Retinal pigment epithelial cell (primary cell): ENCODE results near the gene VCAN.

Experiments
- DNase-seq: peaks from one replicate; pipeline ENCODE4 v3.0.0-alpha.2; 2010; ENCODE audit warnings: low read depth
- H3K4me3 ChIP-seq: 2 replicates; pipeline ENCODE4 v1.5.1; 2011; ENCODE audit warnings: mild to moderate bottlenecking, low read length, control low read depth, moderate library complexity
- CTCF ChIP-seq: conservative IDR thresholded peaks from 2 replicates; pipeline ENCODE4 v1.5.1; 2011; ENCODE audit warnings: low read depth, low read length, control low read depth, inconsistent platforms

VCAN gene

GRCh38 chr5:83471405-83472212 is at the start of gene VCAN:
VCAN (plus strand) TSS chr5:83471744; CDS start chr5:83483519, 11,775 bp downstream.
- H3K4me3 ChIP-seq: peak within 1 kb of the TSS; percentile 76
- DNase-seq: peak; percentile 26
- TF ChIP-seq CTCF: no peak

GRCh38 chr5:83422284-83422683 is 49.3 kb upstream of the VCAN start:
- no peak for DNase-seq
- no peak for TF ChIP-seq CTCF
- H3K4me3 ChIP-seq: no peak overlapping the region

- DNase-seq: no peak
- TF ChIP-seq CTCF: no peak
- no peak overlapping the region for H3K4me3 ChIP-seq
Measured at GRCh38 chr5:83426855-83427254, 44.7 kb upstream of the VCAN start.

- no peak for TF ChIP-seq CTCF
- H3K4me3 ChIP-seq: no peak overlapping the region
- DNase-seq: no peak
Measured at GRCh38 chr5:83428126-83428525, 43.4 kb upstream of the VCAN start.

GRCh38 chr5:83428890-83429289 is 42.7 kb upstream of the VCAN start:
- no peak overlapping the region for H3K4me3 ChIP-seq
- DNase-seq: no peak
- no peak for TF ChIP-seq CTCF

GRCh38 chr5:83430130-83431010 is 41.2 kb upstream of the VCAN start:
- H3K4me3 ChIP-seq: no peak overlapping the region
- TF ChIP-seq CTCF: peak; percentile 97
- peak; percentile 28 for DNase-seq
